CD4-positive, alpha-beta T cell treated with Interleukin-17A for 4 hours (primary cell): ENCODE data around the gene PKMYT1.
A peak's percentile ranks its signal among the peaks of the same experiment; 100 is the strongest.

ENCODE experiments used
- DNase-seq: peaks from one replicate; pipeline ENCODE4 v3.0.0-alpha.2; 2020; ENCODE audit warnings: mixed read lengths

Gene PKMYT1

GRCh38 chr16:3017794-3018506 is 37.7 kb upstream of the PKMYT1 start, which contains the start of gene CLDN6:
TSS of gene CLDN6 (minus strand) at chr16:3018183. CDS start at chr16:3016021, 2,162 bp downstream.
- DNase-seq: peak; percentile 60

GRCh38 chr16:3017344-3017743 is 37.1 kb upstream of the PKMYT1 start:
- DNase-seq: no peak

- no peak for DNase-seq
Observed at GRCh38 chr16:3015865-3016521, 35.7 kb upstream of the PKMYT1 start.

GRCh38 chr16:3014971-3015370 is 34.7 kb upstream of the PKMYT1 start:
- DNase-seq: no peak

GRCh38 chr16:3013998-3014690 is 33.9 kb upstream of the PKMYT1 start:
- DNase-seq: no peak

GRCh38 chr16:3013491-3013951 is 33.3 kb upstream of the PKMYT1 start:
- DNase-seq: no peak

- peak; percentile 29 for DNase-seq
Observed at GRCh38 chr16:3012828-3013420, 32.7 kb upstream of the PKMYT1 start, which contains the start of gene CLDN9. TSS of gene CLDN9 (plus strand) at chr16:3012923. CDS start at chr16:3013363, 440 bp downstream.

GRCh38 chr16:3012246-3012645 is 32.0 kb upstream of the PKMYT1 start:
- DNase-seq: no peak

GRCh38 chr16:3010510-3010909 is 30.3 kb upstream of the PKMYT1 start:
- no peak for DNase-seq

- no peak for DNase-seq
Observed at GRCh38 chr16:3009568-3010390, 29.5 kb upstream of the PKMYT1 start.

GRCh38 chr16:3008690-3009037 is 28.4 kb upstream of the PKMYT1 start:
- DNase-seq: no peak

- DNase-seq: peak; percentile 52
Observed at GRCh38 chr16:3007957-3008689, 27.9 kb upstream of the PKMYT1 start.

- DNase-seq: no peak
Observed at GRCh38 chr16:3007059-3007956, 27.1 kb upstream of the PKMYT1 start.

GRCh38 chr16:3004781-3005284 is 24.6 kb upstream of the PKMYT1 start:
- no peak for DNase-seq

GRCh38 chr16:3004319-3004718 is 24.1 kb upstream of the PKMYT1 start:
- no peak for DNase-seq

- DNase-seq: peak; percentile 96
Observed at GRCh38 chr16:3003582-3004270, 23.5 kb upstream of the PKMYT1 start.

GRCh38 chr16:3001316-3001715 is 21.1 kb upstream of the PKMYT1 start:
- no peak for DNase-seq

- no peak for DNase-seq
Observed at GRCh38 chr16:3000540-3000939, 20.3 kb upstream of the PKMYT1 start.

GRCh38 chr16:2999929-3000328 is 19.7 kb upstream of the PKMYT1 start:
- DNase-seq: no peak

GRCh38 chr16:2996298-2996697 is 16.1 kb upstream of the PKMYT1 start:
- DNase-seq: no peak
